Right cardiac atrium (tissue), 5 donors: Measurements from ENCODE around the gene KCNJ10. TPM values are rescaled to one million over a fixed set of nuclear protein-coding genes. Genes with fewer than 3 reads are reported as not detected.
A peak's percentile ranks its signal among the peaks of the same experiment; 100 is the strongest.

Source experiments
- ATAC-seq, 2 donors: fragments of 200-7000 bp; cut with Tn5 transposase; one replicate each; pipeline versions ENCODE4 v1.8.0 to v1.9.1; 2020; ENCODE audit warnings: moderate library complexity in 2 of 2, mild to moderate bottlenecking in 1 of 2
- DNase-seq, 3 donors: peaks; one replicate each; pipeline ENCODE4 v3.0.0-alpha.2; 2020
- H3K27ac ChIP-seq: one replicate; pipeline ENCODE4 v1.5.1; 2013; ENCODE audit warnings: mild to moderate bottlenecking, low read length, control low read depth, moderate library complexity
- H3K27me3 ChIP-seq: one replicate; pipeline ENCODE4 v1.6.1; 2013; ENCODE audit not compliant: control insufficient read depth, insufficient read depth
- H3K4me1 ChIP-seq: one replicate; pipeline ENCODE4 v1.6.1; 2013; ENCODE audit warnings: low read length; ENCODE audit not compliant: control insufficient read depth, insufficient read depth
- H3K4me3 ChIP-seq: one replicate; pipeline ENCODE4 v1.5.1; 2013; ENCODE audit warnings: low read length, control low read depth
- H3K9me3 ChIP-seq: one replicate; pipeline ENCODE4 v1.6.1; 2013; ENCODE audit warnings: low read length; ENCODE audit not compliant: control insufficient read depth
- WGBS: extraction: QIAGEN DNeasy Blood & Tissue Kit; methylation state at CpG from one replicate; pipeline ENCODE4 v1.1.7; 2013; 5-methylcytosine and 5-hydroxymethylcytosine counted together
- intact Hi-C, 4 donors: fragments of 100-400 bp; cut with DNase I; formaldehyde crosslinking; loops; one replicate each; pipeline versions ENCODE4 v1.11.0 to v1.14.0; 2022 to 2023
- polyA plus RNA-seq: library from polyadenylated mRNA; stranded (reverse); fragments of 200-250 nt; gene quantifications from one replicate; pipeline ENCODE4 v1.2.3, GENCODE V29; 2013
- total RNA-seq, 4 donors: library from RNA; stranded (reverse); fragmentation: NEBNext Ultra II Directional; extraction: Animal tissue kit (Norgen Biotek cat#: 25700); gene quantifications; one replicate each; pipeline ENCODE4 v1.2.1, GENCODE V29; 2021
- donor health status: healthy with polysubstance abuse.
- donor health status: DM: no; HTN: yes; CAD: no.
- donor health status: DM: no; HTN: no; CAD: no.
- donor health status: DM: no; HTN: yes; CAD: no; lungs with severe emphysema.
- donor health status: DM: yes; HTN: yes; CAD: no.

The KCNJ10 gene
- total and polyA plus RNA-seq, 5 donors: 0.11 to 0.31 (median 0.18) TPM

DNA sequence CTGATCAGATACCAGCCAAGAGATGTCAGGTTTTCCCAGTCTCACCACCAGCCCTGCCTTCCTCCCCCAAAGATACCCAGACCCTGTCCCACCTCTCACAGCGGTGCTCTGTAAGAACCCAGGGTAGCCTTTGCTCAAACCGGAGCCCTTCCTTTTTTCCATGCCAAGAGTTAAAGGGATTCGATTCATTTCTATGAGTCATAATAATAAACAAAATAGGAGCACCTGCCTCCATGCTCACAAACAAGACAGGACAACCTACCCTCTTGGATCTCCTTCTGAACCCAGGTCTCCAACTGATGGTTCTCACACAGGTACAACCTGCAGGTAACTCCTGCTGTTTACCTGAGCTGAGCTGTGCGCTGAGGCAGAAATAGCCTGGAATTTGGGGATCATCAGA lies 39.7 kb upstream of the KCNJ10 start:
- H3K27ac ChIP-seq: no peak overlapping the region
- no peaks in the 10 kb centered on the region for H3K9me3 ChIP-seq
- H3K4me1 ChIP-seq: peaks cover 2% of the 10 kb centered on the region
- H3K4me3 ChIP-seq: no peak overlapping the region
- 55% methylated on average over 4 of the region's 4 CpGs for WGBS
- intact Hi-C loops: loop anchor here in 1 of 4 donors (10.0 kb wide), 3 partner anchors 105 to 265 kb away; no protein-coding TSS in a partner anchor
- ATAC-seq (no peak), DNase-seq (peak in 1 of 3 donors; percentile 35)
- no peaks in the 10 kb centered on the region for H3K27me3 ChIP-seq

GRCh38 chr1:160108888-160109662 lies 39.1 kb upstream of the KCNJ10 start:
- intact Hi-C loops: loop anchor here in 1 of 4 donors (10.0 kb wide), 3 partner anchors 106 to 266 kb away; no protein-coding TSS in a partner anchor
- ATAC-seq: no peak

DNA sequence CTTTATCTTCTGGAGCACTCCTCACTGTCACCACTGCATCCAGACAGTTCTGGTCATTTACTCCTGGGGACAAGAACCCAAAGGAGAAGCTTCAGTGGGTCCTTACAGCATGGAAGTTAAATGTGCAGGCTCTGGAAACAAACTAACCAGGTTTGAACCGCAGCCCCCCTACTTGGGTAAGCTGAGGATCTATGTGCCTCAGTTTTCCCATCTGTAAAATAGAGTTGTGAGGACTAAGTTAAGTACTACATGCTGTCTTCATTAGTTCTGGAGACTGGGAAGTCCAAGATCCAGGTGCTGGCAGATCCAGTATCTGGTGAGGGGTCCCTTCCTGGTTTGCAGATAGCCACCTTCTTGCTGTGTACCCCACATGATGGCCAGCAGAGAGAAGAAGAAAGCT lies 37.6 kb upstream of the KCNJ10 start:
- H3K27me3 ChIP-seq: no peaks in the 10 kb centered on the region
- 96% methylated on average over 1 of the region's 1 CpG for WGBS
- intact Hi-C loops: loop anchor here in 1 of 4 donors (10.0 kb wide), 3 partner anchors 107 to 267 kb away; no protein-coding TSS in a partner anchor
- H3K4me1 ChIP-seq: peaks cover 2% of the 10 kb centered on the region
- DNase-seq (no peak), ATAC-seq (no peak)
- no peak overlapping the region for H3K27ac ChIP-seq
- H3K9me3 ChIP-seq: no peaks in the 10 kb centered on the region
- H3K4me3 ChIP-seq: no peak overlapping the region

More at GRCh38 chr1:160108888-160109662, 39.1 kb upstream of the KCNJ10 start:
- Histone ChIP-seq H3K9me3 (no peaks in the 10 kb centered on the region), H3K4me1 (peaks cover 2% of the 10 kb centered on the region), H3K27me3 (no peaks in the 10 kb centered on the region), H3K27ac (no peak overlapping the region), H3K4me3 (no peak overlapping the region)
- WGBS: 33% methylated on average over 6 of the region's 6 CpGs
- DNase-seq: peak in 1 of 3 donors; percentile 65

- DNase-seq: no peak
- ATAC-seq: no peak
- Histone ChIP-seq H3K9me3 (no peaks in the 10 kb centered on the region), H3K4me3 (no peak overlapping the region), H3K27ac (no peak overlapping the region), H3K4me1 (no peaks in the 10 kb centered on the region), H3K27me3 (no peaks in the 10 kb centered on the region)
- intact Hi-C loops: loop anchor here in 1 of 4 donors (10.0 kb wide), 3 partner anchors 110 to 270 kb away; no protein-coding TSS in a partner anchor
- WGBS: 95% methylated on average over 5 of the region's 5 CpGs
Measured at GRCh38 chr1:160105155-160105554, 35.2 kb upstream of the KCNJ10 start.

DNA sequence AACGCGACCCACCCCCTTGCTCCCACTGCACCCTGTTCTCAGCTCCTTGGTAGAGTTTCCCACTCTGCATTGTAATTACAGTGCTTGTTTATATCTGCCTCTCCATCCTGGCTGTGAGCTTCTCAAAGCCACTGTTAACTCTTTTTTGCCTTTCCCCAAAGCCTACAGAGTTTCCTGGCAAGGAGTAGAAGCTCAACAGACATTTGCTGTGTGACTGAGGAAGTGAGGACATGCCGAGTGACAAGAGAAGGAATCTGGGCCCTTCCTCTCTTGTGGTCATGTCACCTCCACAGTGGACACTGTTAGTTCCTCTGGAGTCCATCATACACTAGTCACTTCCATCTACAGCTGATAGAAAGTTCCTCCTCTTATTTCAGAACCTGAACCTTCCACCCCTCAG lies 34.5 kb upstream of the KCNJ10 start:
- WGBS: 58% methylated on average over 3 of the region's 3 CpGs
- H3K4me1 ChIP-seq: no peaks in the 10 kb centered on the region
- no peaks in the 10 kb centered on the region for H3K9me3 ChIP-seq
- H3K4me3 ChIP-seq: no peak overlapping the region
- no peak overlapping the region for H3K27ac ChIP-seq
- DNase-seq (no peak), ATAC-seq (no peak)
- H3K27me3 ChIP-seq: no peaks in the 10 kb centered on the region
- intact Hi-C loops: loop anchor here in 2 of 4 donors (5.0 to 10.0 kb wide), 6 partner anchors 88 to 270 kb away; partner anchors contain the start of gene CASQ1 (in 1 of the 2)

- WGBS: 46% methylated on average over 6 of the region's 6 CpGs
Measured at GRCh38 chr1:160103658-160104408, 33.9 kb upstream of the KCNJ10 start.

DNA sequence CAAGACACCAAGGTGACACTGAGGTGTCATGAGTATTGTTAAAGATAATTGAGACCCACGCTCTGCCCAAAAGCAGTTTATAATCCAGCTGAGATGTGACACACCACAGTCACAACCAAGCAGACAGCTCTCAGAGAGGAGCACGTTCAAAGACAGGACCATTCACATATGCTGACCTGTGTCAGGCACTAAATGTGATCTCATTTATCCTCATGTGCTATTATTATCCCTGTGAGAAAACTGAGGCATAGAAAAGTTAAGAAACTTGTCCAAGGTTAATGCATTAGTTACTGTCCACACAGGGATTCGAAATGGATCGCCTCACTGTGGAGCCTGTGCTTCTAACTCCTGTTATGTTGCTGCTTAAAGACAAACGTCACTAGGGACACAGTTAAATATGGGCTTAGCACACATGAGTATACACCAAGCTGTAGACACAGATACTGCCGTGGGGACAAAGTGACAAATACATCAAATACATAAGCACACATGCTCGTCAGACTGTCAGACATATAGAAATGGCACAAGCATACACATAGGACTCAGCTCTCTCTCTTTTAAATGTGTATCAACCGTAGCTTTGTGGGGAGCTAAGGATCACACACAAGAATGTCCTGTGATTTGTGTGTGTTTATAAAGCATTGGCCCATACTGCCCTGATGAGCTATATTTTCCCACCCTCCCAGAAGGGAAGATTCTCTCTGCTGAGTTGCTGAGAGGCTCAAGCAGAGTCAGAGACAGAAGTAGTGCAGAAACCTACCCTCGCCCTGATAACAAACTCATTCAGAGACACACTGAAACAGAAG lies 32.0 kb upstream of the KCNJ10 start:
- intact Hi-C loops: loop anchor here in 2 of 4 donors (5.0 to 10.0 kb wide), 6 partner anchors 90 to 273 kb away; partner anchors contain the start of gene CASQ1 (in 1 of the 2)
- WGBS: 55% methylated on average over 9 of the region's 9 CpGs
- ATAC-seq (no peak), DNase-seq (no peak)
- Histone ChIP-seq H3K27ac (peak overlapping the region; percentile 74), H3K4me3 (no peak overlapping the region), H3K9me3 (no peaks in the 10 kb centered on the region), H3K4me1 (peaks cover 2% of the 10 kb centered on the region), H3K27me3 (no peaks in the 10 kb centered on the region)

More at GRCh38 chr1:160103658-160104408, 33.9 kb upstream of the KCNJ10 start:
- Histone ChIP-seq H3K4me3 (no peak overlapping the region), H3K27me3 (no peaks in the 10 kb centered on the region), H3K27ac (no peak overlapping the region), H3K9me3 (no peaks in the 10 kb centered on the region), H3K4me1 (no peaks in the 10 kb centered on the region)
- no peak for ATAC-seq
- intact Hi-C loops: loop anchor here in 2 of 4 donors (5.0 to 10.0 kb wide), 6 partner anchors 88 to 271 kb away; partner anchors contain the start of gene CASQ1 (in 1 of the 2)
- no peak for DNase-seq

- WGBS: 22% methylated on average over 13 of the region's 13 CpGs
- DNase-seq (peak; percentile 81 to 93 (median 92)), ATAC-seq (peak; percentile 35 to 39)
- H3K4me3 ChIP-seq: no peak overlapping the region
- H3K27me3 ChIP-seq: no peaks in the 10 kb centered on the region
- intact Hi-C loops: loop anchor here in 2 of 4 donors (5.0 to 10.0 kb wide), 6 partner anchors 91 to 274 kb away; partner anchors contain the start of gene CASQ1 (in 1 of the 2)
- H3K4me1 ChIP-seq: peaks cover 2% of the 10 kb centered on the region
- H3K9me3 ChIP-seq: no peaks in the 10 kb centered on the region
- H3K27ac ChIP-seq: peak overlapping the region; percentile 74
Measured at GRCh38 chr1:160101037-160101716, 31.2 kb upstream of the KCNJ10 start.

DNA sequence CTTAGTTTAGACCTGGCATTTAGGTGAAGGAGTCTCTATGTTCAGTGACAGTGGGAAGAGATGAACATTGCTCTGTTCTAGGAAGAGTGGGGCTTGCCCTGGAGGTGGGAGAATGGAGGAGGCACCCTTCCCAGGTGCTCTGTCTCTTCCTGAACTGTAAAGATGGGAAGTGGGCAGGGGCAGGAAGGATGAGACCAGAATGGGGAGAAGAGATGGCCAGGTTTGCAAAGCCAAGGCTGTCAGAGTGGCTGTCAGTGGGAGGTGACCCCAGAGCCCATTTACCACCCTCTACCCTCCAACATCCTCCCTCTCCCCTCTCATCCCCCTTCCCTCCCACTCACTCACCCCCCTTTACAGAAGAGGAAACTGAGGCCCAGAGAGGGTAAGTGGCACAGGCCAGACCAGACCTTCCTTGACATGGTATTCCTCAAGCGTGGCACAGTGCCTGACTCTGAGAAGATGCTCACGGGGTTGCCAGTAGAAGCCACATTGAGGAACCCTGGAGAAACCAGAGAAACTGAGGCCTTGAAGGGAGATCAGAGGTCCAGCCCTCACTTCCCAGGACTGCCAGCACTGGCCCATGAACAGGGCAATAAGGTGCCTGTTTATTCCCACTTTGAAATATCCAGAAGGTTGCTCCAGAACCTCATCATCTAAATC lies 29.9 kb upstream of the KCNJ10 start:
- no peak for ATAC-seq
- H3K27me3 ChIP-seq: no peaks in the 10 kb centered on the region
- H3K27ac ChIP-seq: no peak overlapping the region
- 94% methylated on average over 2 of the region's 2 CpGs for WGBS
- H3K9me3 ChIP-seq: no peaks in the 10 kb centered on the region
- DNase-seq: no peak
- intact Hi-C loops: loop anchor here in 3 of 4 donors (5.0 to 10.0 kb wide), 6 partner anchors 92 to 275 kb away; partner anchors contain the start of gene CASQ1 (in 1 of the 3)
- H3K4me3 ChIP-seq: no peak overlapping the region
- H3K4me1 ChIP-seq: peaks cover 2% of the 10 kb centered on the region
